ENCODE data around the gene ARHGEF10L. TPM values are rescaled to one million over a fixed set of nuclear protein-coding genes. Genes with fewer than 3 reads are reported as not detected.

The ARHGEF10L gene
- total RNA-seq, 1 experiment from 2014 or later, result 11.2 TPM

GRCh38 chr1:17605582-17606344 is 66.3 kb downstream of the ARHGEF10L start:
- H3K9me2 ChIP-seq (replicated peaks; ENCODE audit: low read length), result no peaks in the 10 kb centered on the region
- ChIA-PET CTCF (interaction anchor here (0.6 kb wide), 2 partner anchors 111 to 156 kb away, joined by 3 to 8 read pairs; no protein-coding TSS in a partner anchor), POLR2A (ENCODE audit: unreplicated experiment) (no interaction called here)
- BruUV-seq (replicated peaks), result no TSS peak
- DNase-seq (no peak), ATAC-seq (no peak)
- no peak for TF ChIP-seq EZH2 (IDR thresholded peaks at IDR 0.05; ENCODE audit: low read length, unreplicated experiment)
- no peak for TF ChIP-seq CTCF (conservative IDR thresholded peaks at IDR 0.05; ENCODE audit: low read depth, low read length)
- TF ChIP-seq EZH2phosphoT487 (IDR thresholded peaks at IDR 0.05; ENCODE audit: borderline replicate concordance, low read length), result no peak
- no peaks in the 10 kb centered on the region for H3K9me3 ChIP-seq (ENCODE audit: low read length)
- no peak overlapping the region for H3K4me2 ChIP-seq (ENCODE audit: low read length)
- no peaks in the 10 kb centered on the region for H3K27me3 ChIP-seq (ENCODE audit: low read length)
- H3F3A ChIP-seq (ENCODE audit: low read length, unreplicated experiment), result no peaks in the 10 kb centered on the region
- no peaks in the 10 kb centered on the region for H4K20me1 ChIP-seq (ENCODE audit: low read length)
- no peaks in the 10 kb centered on the region for H3K4me1 ChIP-seq (ENCODE audit: insufficient read depth, low read length)
- no peak overlapping the region for H2AFZ ChIP-seq (ENCODE audit: low read length)
- no peaks in the 10 kb centered on the region for H3K79me2 ChIP-seq (ENCODE audit: low read length)
- H3K4me3 ChIP-seq (ENCODE audit: low read length), result no peak overlapping the region
- no peaks in the 10 kb centered on the region for H3K36me3 ChIP-seq (ENCODE audit: low read depth, low read length)
- intact Hi-C loops (cut with micrococcal nuclease), result loop anchor here (1.0 kb wide), 2 partner anchors 103 to 111 kb away; no protein-coding TSS in a partner anchor
- H3K27ac ChIP-seq (ENCODE audit: low read length), result no peak overlapping the region
- H3K9ac ChIP-seq (ENCODE audit: low read length), result no peak overlapping the region

GRCh38 chr1:17606826-17607440 is 67.4 kb downstream of the ARHGEF10L start:
- H3K4me1 ChIP-seq (ENCODE audit: insufficient read depth, low read length), result no peaks in the 10 kb centered on the region
- H3K9ac ChIP-seq (ENCODE audit: low read length), result no peak overlapping the region
- H4K20me1 ChIP-seq (ENCODE audit: low read length), result no peaks in the 10 kb centered on the region
- BruUV-seq (replicated peaks), result no TSS peak
- no peaks in the 10 kb centered on the region for H3K9me2 ChIP-seq (replicated peaks; ENCODE audit: low read length)
- no peaks in the 10 kb centered on the region for H3K79me2 ChIP-seq (ENCODE audit: low read length)
- no peaks in the 10 kb centered on the region for H3K27me3 ChIP-seq (ENCODE audit: low read length)
- no peaks in the 10 kb centered on the region for H3K36me3 ChIP-seq (ENCODE audit: low read depth, low read length)
- H3K9me3 ChIP-seq (ENCODE audit: low read length), result no peaks in the 10 kb centered on the region
- CTCF ChIA-PET, result interaction anchor here (0.6 to 1.5 kb wide), 7 partner anchors 19 to 168 kb away, joined by 3 to 18 read pairs (median 6); partner anchors contain the start of gene RCC2
- H3K4me3 ChIP-seq (ENCODE audit: low read length), result no peak overlapping the region
- peak; percentile 83 for ATAC-seq
- no peaks in the 10 kb centered on the region for H3F3A ChIP-seq (ENCODE audit: low read length, unreplicated experiment)
- no peak overlapping the region for H3K4me2 ChIP-seq (ENCODE audit: low read length)
- intact Hi-C loops (cut with micrococcal nuclease), result loop anchor here (1.0 kb wide), 2 partner anchors 105 to 113 kb away; no protein-coding TSS in a partner anchor
- POLR2A ChIA-PET (ENCODE audit: unreplicated experiment), result no interaction called here
- TF ChIP-seq EZH2 (IDR thresholded peaks at IDR 0.05; ENCODE audit: low read length, unreplicated experiment), result no peak
- TF ChIP-seq EZH2phosphoT487 (IDR thresholded peaks at IDR 0.05; ENCODE audit: borderline replicate concordance, low read length), result no peak
- TF ChIP-seq CTCF (conservative IDR thresholded peaks at IDR 0.05; ENCODE audit: low read depth, low read length), result peak; percentile 95
- no peak overlapping the region for H3K27ac ChIP-seq (ENCODE audit: low read length)
- H2AFZ ChIP-seq (ENCODE audit: low read length), result no peak overlapping the region
- DNase-seq, result peak; percentile 79

All from PC-3 (cell line).